SU-DHL-6 (cell line): ENCODE results near the gene GRIN2A.

Experiments used
- CTCF ChIP-seq: fragments of 200-600 bp; sonication (generic); IDR thresholded peaks from one replicate; pipeline ENCODE4 v1.5.1; 2017; ENCODE audit warnings: antibody characterized with exemption, mild to moderate bottlenecking, low read length, moderate library complexity; ENCODE audit not compliant: insufficient read depth, poor library complexity, severe bottlenecking
- EZH2phosphoT487 ChIP-seq: fragments of 200-600 bp; sonication (generic), shearing (Covaris generic); conservative IDR thresholded peaks from 2 replicates; pipeline ENCODE4 v1.6.1; 2018; ENCODE audit warnings: mild to moderate bottlenecking, antibody characterized with exemption, low read length, moderate library complexity, mixed read lengths

DNA sequence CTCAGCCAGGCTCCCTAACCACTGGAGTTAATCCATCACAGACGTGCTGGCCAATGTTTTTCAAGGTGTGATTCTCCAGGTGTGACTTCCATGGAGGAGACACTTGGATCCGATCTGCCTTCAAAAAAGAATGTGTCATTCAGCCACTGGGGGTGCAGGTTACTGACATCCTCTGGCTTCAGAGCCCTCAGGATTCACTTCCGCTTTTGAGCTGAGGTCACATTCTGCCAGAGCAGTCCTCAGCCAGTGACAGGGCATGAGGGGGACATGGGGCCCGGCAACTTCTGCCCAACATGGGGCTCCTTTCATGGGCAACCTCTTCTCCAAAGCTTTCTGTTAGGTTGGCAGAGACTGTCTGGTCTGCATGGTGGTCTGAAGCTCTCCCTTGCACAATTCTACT is 81.4 kb downstream of the GRIN2A start:
- no peak for TF ChIP-seq CTCF
- no peak for TF ChIP-seq EZH2phosphoT487
